OCI-LY1 (cell line): ENCODE data around the gene RET.

ENCODE experiments used
- EZH2 ChIP-seq: fragments of 200-600 bp; sonication (generic), shearing (Covaris generic); IDR thresholded peaks from 2 replicates; pipeline ENCODE4 v1.8.0; 2017; ENCODE audit warnings: borderline replicate concordance, mixed run types, mild to moderate bottlenecking, antibody characterized with exemption, low read length, moderate library complexity, mixed read lengths
- TF ChIP-seq, protein P1 (sequence below): fragments of 200-600 bp; sonication (generic), shearing (Covaris generic); IDR thresholded peaks from 2 replicates; pipeline ENCODE4 v1.5.1; 2017; ENCODE audit warnings: mild to moderate bottlenecking, antibody characterized with exemption, low read length, moderate library complexity, mixed read lengths

DNA sequence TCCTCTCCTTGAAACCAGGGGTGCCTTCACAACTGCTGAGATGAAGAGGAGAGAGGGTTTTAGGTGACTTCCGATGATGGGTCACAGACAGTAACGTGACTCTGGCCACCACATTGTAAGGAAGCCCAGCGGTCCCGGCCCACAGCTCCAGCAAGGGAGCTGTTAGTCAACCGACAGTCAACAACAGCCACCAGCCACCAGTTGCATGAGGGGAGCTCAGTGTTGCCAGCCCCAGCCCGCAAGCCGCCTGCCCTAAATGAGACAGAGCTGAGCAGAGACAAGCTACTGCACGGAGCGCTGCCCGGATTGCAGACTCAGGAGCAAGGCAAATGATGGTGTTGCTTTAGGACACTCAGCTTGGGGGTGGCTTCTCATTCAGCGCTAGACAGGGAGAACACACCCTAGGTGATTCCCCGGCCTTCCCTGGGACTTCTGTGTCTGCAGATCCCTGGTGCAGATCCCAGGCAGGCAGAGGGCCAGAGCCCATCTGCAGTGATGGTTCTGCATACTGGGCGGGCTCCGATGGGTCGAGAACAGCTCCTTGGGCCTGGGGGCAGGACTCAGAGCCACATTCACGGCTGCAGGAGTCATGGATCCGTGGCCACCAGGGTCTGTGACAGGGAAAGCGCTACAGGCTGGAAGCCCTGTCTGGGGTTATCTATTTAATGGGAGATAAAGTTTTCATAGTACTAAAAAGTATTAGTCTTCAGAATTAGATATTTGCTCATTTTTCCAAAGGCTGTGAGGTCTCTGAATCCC lies 14.3 kb upstream of the RET start:
- TF ChIP-seq, protein P1, sequence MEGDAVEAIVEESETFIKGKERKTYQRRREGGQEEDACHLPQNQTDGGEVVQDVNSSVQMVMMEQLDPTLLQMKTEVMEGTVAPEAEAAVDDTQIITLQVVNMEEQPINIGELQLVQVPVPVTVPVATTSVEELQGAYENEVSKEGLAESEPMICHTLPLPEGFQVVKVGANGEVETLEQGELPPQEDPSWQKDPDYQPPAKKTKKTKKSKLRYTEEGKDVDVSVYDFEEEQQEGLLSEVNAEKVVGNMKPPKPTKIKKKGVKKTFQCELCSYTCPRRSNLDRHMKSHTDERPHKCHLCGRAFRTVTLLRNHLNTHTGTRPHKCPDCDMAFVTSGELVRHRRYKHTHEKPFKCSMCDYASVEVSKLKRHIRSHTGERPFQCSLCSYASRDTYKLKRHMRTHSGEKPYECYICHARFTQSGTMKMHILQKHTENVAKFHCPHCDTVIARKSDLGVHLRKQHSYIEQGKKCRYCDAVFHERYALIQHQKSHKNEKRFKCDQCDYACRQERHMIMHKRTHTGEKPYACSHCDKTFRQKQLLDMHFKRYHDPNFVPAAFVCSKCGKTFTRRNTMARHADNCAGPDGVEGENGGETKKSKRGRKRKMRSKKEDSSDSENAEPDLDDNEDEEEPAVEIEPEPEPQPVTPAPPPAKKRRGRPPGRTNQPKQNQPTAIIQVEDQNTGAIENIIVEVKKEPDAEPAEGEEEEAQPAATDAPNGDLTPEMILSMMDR, result no peak
- TF ChIP-seq EZH2, result no peak
